GM12878 (cell line): ENCODE measurements around the gene STK4. TPM values are rescaled to one million over a fixed set of nuclear protein-coding genes. Genes with fewer than 3 reads are reported as not detected.
A peak's percentile ranks its signal among the peaks of the same experiment; 100 is the strongest.

Experiments used
- ATAC-seq: fragments of 200-7000 bp; cut with Tn5 transposase; 3 replicates; pipeline ENCODE4 v1.9.1; 2020; ENCODE audit warnings: mild to moderate bottlenecking, moderate library complexity
- BruUV-seq: library from RNA; stranded (reverse); fragments of 400-500 nt; replicated peaks from 2 replicates; lab custom pipeline; 2021; lab: Mats Ljungman, UMichigan
- CTCF ChIA-PET: fragments of 300-600 bp; sonication (Branson Sonifier 250); formaldehyde crosslinking; extraction: SDS; loops from one replicate; lab custom pipeline; 2021; ENCODE audit warnings: inconsistent platforms; lab: Yijun Ruan, JAX
- POLR2A ChIA-PET: fragments of 350-600 bp; formaldehyde crosslinking; extraction: SDS; loops from one replicate; lab custom pipeline; 2021; ENCODE audit warnings: inconsistent platforms; lab: Charles Lee
- RAD21 ChIA-PET: fragments of 300-600 bp; sonication (Branson Sonifier 250); formaldehyde crosslinking; loops from one replicate; lab custom pipeline; 2023; ENCODE audit warnings: antibody characterized with exemption; ENCODE audit not compliant: unreplicated experiment; lab: Charles Lee
- SMC1A ChIA-PET: fragments of 300-600 bp; sonication (Branson Sonifier 250); formaldehyde crosslinking; loops from one replicate; lab custom pipeline; 2023; ENCODE audit not compliant: unreplicated experiment, uncharacterized antibody; lab: Charles Lee
- DNase-seq: peaks from one replicate; pipeline ENCODE4 v3.0.0-alpha.2; 2011; ENCODE audit warnings: low read depth, low spot score
- FAIRE-seq: peaks from 3 replicates; lab custom pipeline; 2011; peaks lifted over from hg19 to GRCh38; lab: Jason Lieb, UNC
- H2AFZ ChIP-seq: 2 replicates; pipeline ENCODE4 v1.6.0; 2011; ENCODE audit warnings: low read depth, low read length, control low read depth; ENCODE audit not compliant: control insufficient read depth
- H3K27ac ChIP-seq: 2 replicates; pipeline ENCODE4 v1.5.1; 2011; ENCODE audit warnings: control low read depth; ENCODE audit not compliant: control insufficient read depth, insufficient read depth
- H3K27me3 ChIP-seq, 2 experiments: replicated peaks in 1 of 2; 2 replicates each; pipeline versions ENCODE4 v1.6.0 to v1.6.1; 2011; ENCODE audit warnings: low read length in 1 of 2; ENCODE audit not compliant: control insufficient read depth in 2 of 2, insufficient read depth in 2 of 2
- H3K36me3 ChIP-seq, 2 experiments: 2 replicates each; pipeline ENCODE4 v1.5.1; 2011; ENCODE audit warnings: low read length in 1 of 2; ENCODE audit not compliant: control insufficient read depth in 2 of 2, insufficient read depth in 2 of 2
- H3K4me1 ChIP-seq: 2 replicates; pipeline ENCODE4 v1.6.1; 2011; ENCODE audit warnings: mild to moderate bottlenecking, low read length, moderate library complexity, mixed read lengths; ENCODE audit not compliant: control insufficient read depth, insufficient read depth
- H3K4me2 ChIP-seq: 2 replicates; pipeline ENCODE4 v1.6.0; 2011; ENCODE audit warnings: control low read depth; ENCODE audit not compliant: control insufficient read depth, insufficient read depth
- H3K4me3 ChIP-seq: fragments of 200-600 bp; sonication (generic); 2 replicates; pipeline ENCODE4 v1.5.1; 2016
- H3K79me2 ChIP-seq: 2 replicates; pipeline ENCODE4 v1.6.0; 2011; ENCODE audit warnings: low read length; ENCODE audit not compliant: control insufficient read depth, insufficient read depth
- H3K9ac ChIP-seq: 2 replicates; pipeline ENCODE4 v1.8.0; 2011; ENCODE audit warnings: low read length, control low read depth, mixed read lengths; ENCODE audit not compliant: control insufficient read depth, insufficient read depth
- H3K9me3 ChIP-seq: replicated peaks from 3 replicates; pipeline ENCODE4 v1.5.1; 2011; ENCODE audit warnings: mild to moderate bottlenecking, low read length; ENCODE audit not compliant: control insufficient read depth, insufficient read depth
- H4K20me1 ChIP-seq: 2 replicates; pipeline ENCODE4 v1.6.0; 2011; ENCODE audit not compliant: control insufficient read depth, insufficient read depth
- ATF7 ChIP-seq: fragments of 450-650 bp; IDR thresholded peaks from 2 replicates; pipeline ENCODE4 v1.6.1; 2016; ENCODE audit warnings: low read depth, mild to moderate bottlenecking
- BMI1 ChIP-seq: fragments of 450-650 bp; IDR thresholded peaks from 2 replicates; pipeline ENCODE4 v1.6.1; 2016; ENCODE audit warnings: mild to moderate bottlenecking, moderate library complexity, borderline replicate concordance
- CBFB ChIP-seq: IDR thresholded peaks from 2 replicates; pipeline ENCODE4 v1.6.1; 2016; ENCODE audit warnings: antibody characterized with exemption, low read depth
- EP300 ChIP-seq, 2 experiments: fragments of 150-350 bp in 1 of 2; IDR thresholded peaks; 2 replicates each; pipeline ENCODE4 v1.6.1; 2011 to 2012; ENCODE audit warnings: low read depth in 2 of 2, low read length in 2 of 2, borderline replicate concordance in 1 of 2, improper control_type of control experiment in 1 of 2, inconsistent platforms in 1 of 2; ENCODE audit not compliant: control insufficient read depth in 1 of 2
- ETV6 ChIP-seq, 2 experiments: fragments of 450-650 bp in 1 of 2; IDR thresholded peaks in 1 of 2; conservative IDR thresholded peaks in 1 of 2; 2 replicates each; pipeline ENCODE4 v1.6.1; 2014; ENCODE audit warnings: antibody characterized with exemption in 1 of 2, borderline replicate concordance in 1 of 2, low read depth in 1 of 2, mild to moderate bottlenecking in 1 of 2, moderate library complexity in 1 of 2
- GABPA ChIP-seq: IDR thresholded peaks from 2 replicates; pipeline ENCODE4 v1.6.1; 2014; ENCODE audit warnings: antibody characterized with exemption, low read depth, mild to moderate bottlenecking, inconsistent platforms
- IKZF2 ChIP-seq, 2 experiments: fragments of 450-650 bp; IDR thresholded peaks; 2 replicates each; pipeline ENCODE4 v1.6.1; 2017; ENCODE audit warnings: mild to moderate bottlenecking in 2 of 2, moderate library complexity in 2 of 2
- JUND ChIP-seq: IDR thresholded peaks from 2 replicates; pipeline ENCODE4 v1.6.1; 2012; ENCODE audit warnings: low read depth, mild to moderate bottlenecking, low read length, improper control_type of control experiment, moderate library complexity
- MEF2B ChIP-seq: fragments of 450-650 bp; IDR thresholded peaks from 2 replicates; pipeline ENCODE4 v1.6.1; 2018; ENCODE audit warnings: mild to moderate bottlenecking, moderate library complexity; ENCODE audit not compliant: partially characterized antibody, poor library complexity, severe bottlenecking
- NFYB ChIP-seq: IDR thresholded peaks from 2 replicates; pipeline ENCODE4 v1.6.1; 2011; ENCODE audit warnings: low read depth, mild to moderate bottlenecking, low read length, improper control_type of control experiment, moderate library complexity; ENCODE audit not compliant: insufficient read depth
- POLR2AphosphoS5 ChIP-seq: IDR thresholded peaks from 2 replicates; pipeline ENCODE4 v1.6.1; 2011; ENCODE audit warnings: mild to moderate bottlenecking, low read length, inconsistent platforms
- RELB ChIP-seq: fragments of 450-650 bp; IDR thresholded peaks from 2 replicates; pipeline ENCODE4 v1.6.1; 2017; ENCODE audit warnings: low read depth, mild to moderate bottlenecking, moderate library complexity
- RUNX3 ChIP-seq: IDR thresholded peaks from 2 replicates; pipeline ENCODE4 v1.6.1; 2012; ENCODE audit warnings: low read length, inconsistent platforms
- USF1 ChIP-seq: IDR thresholded peaks from 2 replicates; pipeline ENCODE4 v1.6.1; 2011; ENCODE audit warnings: borderline replicate concordance, low read depth, mild to moderate bottlenecking, moderate library complexity, mixed read lengths, low read length; ENCODE audit not compliant: insufficient read depth; ENCODE audit errors: extremely low read length
- WGBS: methylation state at CpG from one replicate; pipeline ENCODE4 v1.1.6; 2016; ENCODE audit warnings: low lambda C conversion rate; ENCODE audit not compliant: insufficient replicate concordance, insufficient coverage; ENCODE audit errors: missing lambda C conversion rate; 5-methylcytosine and 5-hydroxymethylcytosine counted together
- in situ Hi-C: fragments of 300-500 bp; cut with MboI; formaldehyde crosslinking; loops from 9 replicates; pipeline ENCODE4 v1.14.3; 2018; ENCODE audit warnings: mixed read lengths
- intact Hi-C: fragments of 100-400 bp; cut with micrococcal nuclease; formaldehyde crosslinking; loops from one replicate; pipeline ENCODE4 v1.14.2; 2022; ENCODE audit not compliant: unreplicated experiment
- polyA plus RNA-seq, 11 experiments: library from polyadenylated mRNA; depleted of rRNA in 4 of 11; unstranded in 6 of 11; stranded (reverse) in 5 of 11; fragments of >200 nt; fragmentation: Nextera tagmentation in 4 of 11; fragmentation: Illumina TruSeq in 1 of 11; extraction: Ambion mirVana in 4 of 11; extraction: Trizol in 1 of 11; gene quantifications; 1 replicate in 1 of 11; 2 replicates in 10 of 11; pipeline versions ENCODE4 v1.2.1 to v1.2.3, GENCODE V29; 2011 to 2016; ENCODE audit warnings: inconsistent platforms in 2 of 11, missing spikeins in 2 of 11, low read depth in 1 of 11
- total RNA-seq, 4 experiments: library from RNA; depleted of rRNA in 3 of 4; stranded (reverse); fragments of >200 nt in 3 of 4; fragmentation: Illumina TruSeq in 1 of 4; extraction: Trizol in 1 of 4; gene quantifications; 2 replicates each; pipeline versions ENCODE4 v1.2.1 to v1.2.3, GENCODE V29; 2013 to 2021
- TF ChIP-seq, protein P1 (sequence below): fragments of 450-650 bp; IDR thresholded peaks from 2 replicates; pipeline ENCODE4 v1.6.1; 2017; ENCODE audit warnings: mild to moderate bottlenecking, moderate library complexity

The STK4 gene
- total and polyA plus RNA-seq, 10 of the 15 experiments (the other 5 are each of a cell fraction or from before 2014, with no cell fraction given) = 24.0 to 135 (median 89.7) TPM

- H3K79me2 ChIP-seq = peaks cover 54% of the 10 kb centered on the region
- H2AFZ ChIP-seq = peak overlapping the region; percentile 6; the same call in 1 of the 2 replicates
- no peaks in the 10 kb centered on the region for H3K27me3 ChIP-seq
- ChIA-PET SMC1A (interaction anchor here (0.8 to 5.5 kb wide), 12 partner anchors 9 to 313 kb away, joined by 3 to 66 read pairs (median 6); partner anchors contain the start of genes STK4 and TOMM34), POLR2A (interaction anchor here (0.6 to 3.7 kb wide), 7 partner anchors 8 to 70 kb away, joined by 3 to 48 read pairs (median 6); partner anchors contain the start of genes STK4 and TOMM34), RAD21 (interaction anchor here (1.5 to 3.1 kb wide), 5 partner anchors 8 to 70 kb away, joined by 4 to 24 read pairs (median 8); partner anchors contain the start of gene TOMM34), CTCF (interaction anchor here (0.9 to 3.6 kb wide), 10 partner anchors 8 to 65 kb away, joined by 3 to 18 read pairs (median 6); partner anchors contain the start of gene STK4)
- peaks cover 8 to 52% of the 10 kb centered on the region in 2 experiments for H3K36me3 ChIP-seq
- peak overlapping the region; percentile 63 for H3K9ac ChIP-seq
- peak; percentile 88 for FAIRE-seq
- no peaks in the 10 kb centered on the region for H4K20me1 ChIP-seq
- 0% methylated on average over 2 of the region's 2 CpGs for WGBS
- no TSS peak for BruUV-seq
- H3K4me3 ChIP-seq = 0 out of 2 replicates have a peak overlapping the region, but pooled peaks have one; percentile 27
- in situ Hi-C loops (no loop called here), intact Hi-C loops (no loop called here)
- peak; percentile 95 for ATAC-seq
- H3K27ac ChIP-seq = peak overlapping the region; percentile 89
- DNase-seq = peak; percentile 82
- H3K9me3 ChIP-seq = no peaks in the 10 kb centered on the region
- peak overlapping the region; percentile 32 for H3K4me2 ChIP-seq
- peaks cover 17% of the 10 kb centered on the region for H3K4me1 ChIP-seq
- TF ChIP-seq MEF2B = peak; percentile 11
- peak; percentile 92 for TF ChIP-seq ATF7
- peak; percentile 55; the same call in 1 of the 2 replicates for TF ChIP-seq CBFB
- TF ChIP-seq EP300 (IDR thresholded peaks at IDR 0.05; ENCODE audit: borderline replicate concordance in 1 of 2, control insufficient read depth in 1 of 2, low read depth in 2 of 2, low read length in 2 of 2) = peak; percentile 65 to 66; a peak in 3 of 4 replicates
- TF ChIP-seq, protein P1, sequence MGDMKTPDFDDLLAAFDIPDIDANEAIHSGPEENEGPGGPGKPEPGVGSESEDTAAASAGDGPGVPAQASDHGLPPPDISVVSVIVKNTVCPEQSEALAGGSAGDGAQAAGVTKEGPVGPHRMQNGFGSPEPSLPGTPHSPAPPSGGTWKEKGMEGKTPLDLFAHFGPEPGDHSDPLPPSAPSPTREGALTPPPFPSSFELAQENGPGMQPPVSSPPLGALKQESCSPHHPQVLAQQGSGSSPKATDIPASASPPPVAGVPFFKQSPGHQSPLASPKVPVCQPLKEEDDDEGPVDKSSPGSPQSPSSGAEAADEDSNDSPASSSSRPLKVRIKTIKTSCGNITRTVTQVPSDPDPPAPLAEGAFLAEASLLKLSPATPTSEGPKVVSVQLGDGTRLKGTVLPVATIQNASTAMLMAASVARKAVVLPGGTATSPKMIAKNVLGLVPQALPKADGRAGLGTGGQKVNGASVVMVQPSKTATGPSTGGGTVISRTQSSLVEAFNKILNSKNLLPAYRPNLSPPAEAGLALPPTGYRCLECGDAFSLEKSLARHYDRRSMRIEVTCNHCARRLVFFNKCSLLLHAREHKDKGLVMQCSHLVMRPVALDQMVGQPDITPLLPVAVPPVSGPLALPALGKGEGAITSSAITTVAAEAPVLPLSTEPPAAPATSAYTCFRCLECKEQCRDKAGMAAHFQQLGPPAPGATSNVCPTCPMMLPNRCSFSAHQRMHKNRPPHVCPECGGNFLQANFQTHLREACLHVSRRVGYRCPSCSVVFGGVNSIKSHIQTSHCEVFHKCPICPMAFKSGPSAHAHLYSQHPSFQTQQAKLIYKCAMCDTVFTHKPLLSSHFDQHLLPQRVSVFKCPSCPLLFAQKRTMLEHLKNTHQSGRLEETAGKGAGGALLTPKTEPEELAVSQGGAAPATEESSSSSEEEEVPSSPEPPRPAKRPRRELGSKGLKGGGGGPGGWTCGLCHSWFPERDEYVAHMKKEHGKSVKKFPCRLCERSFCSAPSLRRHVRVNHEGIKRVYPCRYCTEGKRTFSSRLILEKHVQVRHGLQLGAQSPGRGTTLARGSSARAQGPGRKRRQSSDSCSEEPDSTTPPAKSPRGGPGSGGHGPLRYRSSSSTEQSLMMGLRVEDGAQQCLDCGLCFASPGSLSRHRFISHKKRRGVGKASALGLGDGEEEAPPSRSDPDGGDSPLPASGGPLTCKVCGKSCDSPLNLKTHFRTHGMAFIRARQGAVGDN = 0 out of 2 replicates have a peak, but pooled peaks have one; percentile 10
- peak; percentile 31 to 37; a peak in 2 of 4 replicates for TF ChIP-seq IKZF2 (IDR thresholded peaks at IDR 0.05)
- TF ChIP-seq JUND = no peak
- TF ChIP-seq POLR2AphosphoS5 = peak; percentile 50; the same call in 1 of the 2 replicates
- TF ChIP-seq RUNX3 = peak; percentile 96
- TF ChIP-seq ETV6 (conservative IDR thresholded peaks at IDR 0.05 in 1 of 2, IDR thresholded peaks at IDR 0.05 in 1 of 2; ENCODE audit: borderline replicate concordance in 1 of 2, low read depth in 1 of 2) = peak in 1 of 2 experiments; percentile 33; a peak in 1 of 4 replicates
- TF ChIP-seq RELB = peak; percentile 64; the same call in 1 of the 2 replicates
- TF ChIP-seq GABPA = 0 out of 2 replicates have a peak, but pooled peaks have one; percentile 22
- peak; percentile 40 for TF ChIP-seq USF1
- TF ChIP-seq BMI1 = 0 out of 2 replicates have a peak, but pooled peaks have one; percentile 2
- TF ChIP-seq NFYB = no peak
Measured at GRCh38 chr20:44979090-44979621, 12.8 kb downstream of the STK4 start.
